Right kidney (tissue), 1 donor: ENCODE data around the gene CDON.

Experiments used
- DNase-seq: peaks from one replicate; pipeline ENCODE4 v3.0.0-alpha.2; 2016

Gene CDON

DNA sequence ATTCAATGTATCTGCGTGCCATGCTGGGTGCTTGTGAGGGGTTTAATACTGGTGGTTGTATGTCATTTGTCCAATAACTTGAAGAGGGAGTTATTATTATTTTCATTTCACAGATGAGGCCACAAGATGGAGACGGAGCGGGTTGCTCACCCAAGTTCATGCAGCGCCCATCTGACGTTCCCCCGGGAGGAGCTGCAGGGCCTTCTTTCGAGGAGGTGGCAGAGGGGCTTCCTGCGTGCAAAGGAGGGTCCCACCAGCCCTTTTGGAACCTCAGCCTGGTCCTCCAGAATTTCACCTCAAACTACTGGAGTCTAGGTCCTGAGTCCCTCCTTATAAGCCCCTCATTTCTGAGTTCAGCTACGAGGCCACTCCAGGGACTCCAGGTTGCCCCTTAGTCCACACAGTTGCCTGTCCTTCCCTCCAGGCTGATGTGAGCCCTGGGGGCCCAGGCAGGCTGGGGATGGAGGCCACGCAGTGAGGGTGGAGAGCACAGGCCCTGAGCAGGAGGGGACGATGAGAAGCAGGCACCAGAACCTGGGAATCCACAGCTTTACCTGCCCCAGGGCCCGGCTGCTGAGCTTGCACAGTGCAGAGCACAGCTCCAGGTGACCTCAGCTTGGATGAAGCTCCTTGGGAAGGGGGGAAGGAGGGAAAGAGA lies 119.8 kb downstream of the CDON start:
- no peak for DNase-seq

DNA sequence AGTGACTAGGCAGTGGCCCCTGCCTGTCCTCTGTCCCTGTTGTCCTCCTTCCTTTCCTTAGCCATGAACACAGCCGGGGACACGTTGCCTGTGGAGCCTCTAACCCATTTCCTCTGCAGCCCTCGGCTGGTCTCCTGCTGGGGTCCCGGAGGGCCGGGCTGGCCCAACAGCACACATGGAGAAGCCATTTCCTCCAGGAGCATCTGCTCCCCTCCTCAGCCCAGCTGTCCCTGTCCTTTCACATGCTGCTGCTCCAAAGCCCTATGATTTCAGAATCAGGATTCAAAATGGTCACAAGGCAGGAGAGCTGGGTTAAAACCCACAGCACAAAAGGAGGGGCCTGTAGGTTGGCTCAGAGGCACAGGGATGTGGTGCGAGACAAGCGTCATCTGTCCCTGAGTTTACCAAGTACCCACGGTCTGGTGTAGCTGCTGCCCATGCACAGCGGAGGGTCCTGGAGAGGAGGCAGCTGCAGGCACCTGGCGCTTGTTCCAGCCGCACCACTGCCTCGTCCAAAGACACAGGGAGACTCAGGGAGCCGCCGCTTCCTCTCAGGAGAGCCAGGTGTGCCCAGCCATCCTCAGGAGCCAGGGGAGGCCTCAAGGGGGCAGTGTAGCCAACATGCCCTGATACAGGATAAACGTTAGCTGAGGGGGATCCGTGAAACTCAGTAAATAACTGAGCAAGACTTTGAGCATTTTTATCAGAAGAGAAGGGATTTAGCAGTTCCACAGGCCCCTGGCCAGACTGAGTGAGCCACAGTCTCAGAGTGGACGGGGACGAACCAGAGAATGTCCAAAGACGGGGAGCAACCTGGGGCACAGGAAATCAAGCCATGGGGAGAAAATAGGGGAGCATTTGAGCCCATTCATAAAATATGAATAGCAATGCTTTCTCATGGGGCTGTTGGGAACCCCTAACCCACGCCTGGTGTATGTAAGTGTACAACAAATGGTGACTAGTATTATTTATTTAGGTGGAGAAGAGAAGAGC lies 120.8 kb downstream of the CDON start:
- peak; percentile 48 for DNase-seq

DNA sequence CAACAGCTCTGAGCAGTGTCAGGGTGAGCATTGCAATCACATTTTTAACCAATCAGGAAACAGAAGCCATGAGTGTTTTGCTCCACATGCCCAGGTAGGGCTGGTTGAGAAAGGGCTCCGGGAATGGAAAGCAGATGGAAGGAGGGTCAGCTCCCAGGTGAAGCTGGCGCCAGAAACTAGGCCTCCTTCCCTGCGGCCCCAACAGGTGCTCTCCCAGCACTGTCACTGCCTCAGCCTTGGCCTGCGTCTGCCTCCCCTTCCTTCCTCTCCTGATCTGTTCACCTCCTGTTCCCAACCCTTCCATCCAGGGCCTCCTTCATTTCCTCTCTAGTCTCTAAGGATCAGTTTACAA lies 121.4 kb downstream of the CDON start:
- no peak for DNase-seq

DNA sequence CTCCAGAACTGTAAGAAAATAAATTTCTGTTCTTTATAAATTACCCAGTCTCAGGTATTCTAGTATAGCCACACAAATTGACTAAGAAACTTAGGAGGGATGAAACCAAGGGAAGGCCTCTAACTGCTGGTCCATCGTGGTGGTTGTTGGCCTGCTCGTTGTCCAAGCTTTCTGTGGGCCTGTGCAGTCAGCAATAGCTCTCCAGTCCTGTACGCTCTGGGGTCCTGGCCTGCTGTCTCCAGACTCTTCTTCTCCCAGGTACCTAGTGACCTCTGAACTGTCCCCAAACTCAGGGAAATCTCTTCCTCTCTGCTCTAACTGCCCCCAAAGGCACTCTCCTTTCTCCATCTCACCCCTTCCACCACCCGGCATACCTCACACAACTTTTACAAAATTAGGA lies 122.5 kb downstream of the CDON start:
- no peak for DNase-seq

DNA sequence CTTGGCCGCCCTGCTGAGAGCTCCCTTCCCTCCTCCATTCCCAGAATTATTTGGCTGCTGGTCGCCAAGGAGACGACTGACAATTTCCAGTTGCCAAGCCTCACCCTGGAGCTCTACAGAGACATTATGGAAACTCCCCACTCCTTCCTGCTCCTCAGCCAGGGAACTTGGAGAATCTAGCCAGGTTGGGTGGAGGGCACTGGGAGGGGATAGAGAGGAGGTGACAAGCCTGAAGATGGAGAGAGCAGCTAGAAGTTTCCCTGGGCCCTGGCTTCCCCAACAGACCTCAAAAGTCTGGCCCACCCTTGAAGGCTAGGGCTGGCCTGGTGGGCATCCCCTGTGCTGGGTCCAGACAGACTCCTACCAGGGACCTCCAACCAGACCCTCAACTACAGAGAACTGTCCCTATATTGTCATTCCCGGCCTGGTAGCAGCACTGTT lies 123.6 kb downstream of the CDON start:
- DNase-seq, result no peak

DNA sequence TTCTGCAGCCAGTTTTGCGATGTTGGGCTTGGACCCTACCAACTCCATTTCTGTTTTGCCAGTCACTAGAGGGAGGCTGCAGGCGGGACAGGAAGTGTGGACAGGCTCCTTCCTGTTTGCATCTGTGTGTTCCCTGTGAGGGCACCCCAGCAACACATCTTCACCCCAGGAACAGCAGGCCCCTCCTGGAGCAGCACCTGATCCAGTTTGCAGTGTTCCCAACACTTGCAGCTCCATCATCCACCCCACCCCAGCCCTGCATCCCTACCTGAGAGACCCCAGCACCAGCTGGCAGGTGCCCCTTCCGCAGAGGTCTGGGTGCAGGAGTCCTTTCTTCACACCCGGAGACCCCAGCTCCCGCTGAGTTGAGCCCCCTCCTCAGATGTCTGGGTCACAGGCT lies 124.2 kb downstream of the CDON start:
- no peak for DNase-seq

DNA sequence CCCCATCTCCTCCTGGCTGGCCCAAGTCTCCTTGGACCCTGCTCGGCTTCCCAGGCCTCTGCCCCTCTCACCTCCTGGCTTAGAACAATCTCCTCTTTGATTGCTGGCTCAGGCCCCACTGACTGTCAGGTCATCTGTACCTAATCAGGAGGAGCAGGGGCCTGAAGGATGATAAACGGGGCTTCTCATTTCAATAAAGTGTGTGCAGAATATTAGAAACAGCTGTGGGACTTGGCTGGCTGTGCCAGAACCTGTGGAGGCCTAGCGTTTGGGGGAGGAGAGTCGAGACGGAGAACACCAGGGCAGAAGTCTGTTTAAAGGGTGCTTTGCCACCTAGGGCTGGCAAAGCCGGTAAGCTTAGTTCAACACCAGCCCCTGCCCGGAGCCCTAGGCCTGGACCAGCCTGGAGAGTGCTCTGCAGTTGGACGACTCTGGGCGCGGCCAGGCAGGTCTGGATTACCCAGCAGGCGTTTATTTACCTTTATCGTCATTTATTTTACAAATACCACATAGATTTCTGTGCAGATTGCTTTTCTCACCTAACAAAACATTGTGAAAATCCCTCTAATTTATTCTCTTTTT lies 127.0 kb downstream of the CDON start:
- DNase-seq, result no peak

DNA sequence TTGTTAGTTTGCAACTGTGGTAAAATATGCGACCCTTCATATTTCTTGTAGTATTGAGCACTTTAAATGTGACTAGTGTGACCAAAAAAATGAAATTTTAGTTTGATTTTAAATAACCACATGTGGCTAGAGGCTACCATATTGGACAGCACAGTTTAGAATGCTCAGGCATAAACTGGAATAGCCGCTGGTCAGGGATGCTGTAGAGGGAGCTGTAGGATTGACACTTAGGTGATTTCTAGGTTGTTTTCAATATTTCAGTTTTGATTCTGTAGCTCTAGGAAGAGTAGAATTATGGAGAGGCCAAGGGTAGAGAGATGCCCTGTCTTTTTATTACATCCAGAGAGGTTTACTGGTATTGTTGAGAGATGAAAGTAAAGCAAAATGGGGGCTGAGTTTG lies 127.6 kb downstream of the CDON start:
- DNase-seq, result no peak

DNA sequence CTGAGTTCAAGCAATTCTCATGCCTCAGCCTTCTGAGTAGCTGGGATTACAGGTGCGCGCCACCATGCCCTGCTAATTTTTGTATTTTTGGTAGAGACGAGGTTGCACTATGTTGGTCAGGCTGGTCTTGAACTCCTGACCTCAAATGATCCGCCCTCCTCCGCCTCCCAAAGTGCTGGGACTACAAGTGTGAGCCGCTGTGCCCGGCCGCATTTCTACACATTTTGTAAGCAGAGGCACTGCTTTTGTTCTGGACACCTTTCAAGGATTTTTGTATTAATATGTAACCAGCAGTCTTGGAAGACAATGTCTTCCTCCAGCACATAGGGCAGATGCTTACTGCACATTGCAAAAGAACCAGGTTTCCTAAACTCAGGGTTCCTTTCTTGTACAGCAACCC lies 128.2 kb downstream of the CDON start:
- DNase-seq, result no peak

DNA sequence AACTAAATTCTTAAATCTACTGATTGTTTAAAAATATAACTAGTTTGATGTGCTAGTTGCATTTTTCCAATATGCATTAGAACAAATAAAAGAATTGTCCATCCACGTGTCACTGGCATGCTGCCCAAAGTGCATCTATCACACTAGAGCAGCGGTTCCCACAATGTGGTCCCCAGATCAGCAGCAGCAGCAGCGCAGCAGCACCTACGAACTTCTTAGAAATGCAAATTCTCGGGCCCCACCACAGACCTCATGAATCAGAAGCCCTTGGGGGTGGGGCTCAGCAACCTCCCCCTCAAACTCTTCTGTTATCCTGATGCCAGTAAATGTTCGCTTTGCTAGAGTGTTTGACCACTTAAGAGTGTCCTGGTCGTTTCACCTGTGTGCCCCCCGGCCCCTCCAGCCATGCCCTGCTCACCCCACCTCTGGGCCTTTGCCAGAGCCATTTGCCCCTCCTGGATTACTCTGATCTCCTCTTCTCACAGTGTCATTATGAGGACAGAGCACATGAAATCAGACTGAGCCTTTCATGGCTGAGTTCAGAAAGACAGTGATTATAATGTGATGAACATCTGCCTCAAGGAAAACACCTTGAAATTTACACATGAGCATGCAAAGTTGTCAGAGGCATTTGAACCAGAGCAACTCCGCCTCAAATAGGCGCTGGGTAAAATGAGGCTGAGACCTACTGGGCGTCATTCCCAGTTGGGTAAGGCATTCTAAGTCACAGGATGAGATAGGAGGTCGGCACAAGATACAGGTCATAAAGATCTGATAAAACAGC lies 129.4 kb downstream of the CDON start:
- DNase-seq, result no peak

DNA sequence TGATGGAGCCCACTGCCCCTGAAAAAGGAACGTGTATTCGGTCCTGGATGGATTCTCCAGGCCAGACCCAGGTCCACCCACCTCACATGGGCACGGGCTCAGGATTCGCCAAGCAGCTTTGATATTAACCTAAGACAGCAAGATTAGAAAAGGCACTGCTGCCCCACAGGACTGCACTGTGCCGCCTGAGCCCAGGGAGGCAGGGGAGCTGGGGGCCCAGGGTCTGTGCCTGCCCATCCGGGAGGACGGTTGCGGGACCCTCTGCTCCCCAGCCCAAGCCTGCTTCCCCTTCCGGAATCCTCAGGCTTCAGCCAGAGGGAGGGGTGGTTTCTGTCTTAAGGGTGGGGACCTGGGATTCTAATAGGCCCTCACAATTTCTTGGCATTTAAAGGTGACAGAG lies 130.4 kb downstream of the CDON start:
- DNase-seq, result no peak

DNA sequence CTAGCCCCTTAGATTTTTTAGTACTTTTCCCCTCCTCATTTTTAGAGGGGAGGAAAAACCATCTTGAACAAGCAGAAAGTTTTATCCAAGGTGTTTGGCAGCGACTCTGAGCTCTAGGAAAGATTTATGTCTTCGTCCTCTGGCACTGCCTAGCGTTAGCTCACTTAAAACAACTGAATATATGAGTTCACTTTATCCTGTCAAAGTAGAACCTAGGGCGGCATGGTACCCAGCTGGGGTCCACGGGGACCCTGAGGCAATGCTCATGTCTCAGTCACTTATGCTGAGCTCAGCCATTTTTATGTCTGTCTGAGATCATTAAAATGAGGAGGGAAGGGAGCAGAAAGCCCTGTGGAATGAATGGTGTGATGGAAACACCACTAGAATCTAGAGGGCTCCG lies 131.0 kb downstream of the CDON start:
- no peak for DNase-seq

DNA sequence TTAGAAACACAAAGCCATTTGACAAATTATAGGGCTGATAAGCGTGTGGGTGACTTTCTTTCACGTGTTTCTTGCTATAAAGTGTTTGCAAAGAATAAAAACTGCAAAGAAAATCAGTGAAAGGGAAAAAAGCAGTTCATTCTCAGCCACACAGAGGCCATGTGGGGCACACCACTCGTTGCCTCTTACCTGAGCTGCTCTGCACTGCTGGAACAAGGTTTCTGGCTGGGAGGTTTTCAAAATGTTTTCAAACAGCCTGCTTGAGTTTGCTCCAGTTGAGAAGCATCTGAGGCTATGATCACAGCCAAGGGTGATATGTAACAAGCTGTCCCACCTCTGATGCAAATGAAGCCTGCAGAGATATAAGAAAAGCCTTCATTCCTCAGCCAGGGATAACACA lies 131.6 kb downstream of the CDON start:
- no peak for DNase-seq

DNA sequence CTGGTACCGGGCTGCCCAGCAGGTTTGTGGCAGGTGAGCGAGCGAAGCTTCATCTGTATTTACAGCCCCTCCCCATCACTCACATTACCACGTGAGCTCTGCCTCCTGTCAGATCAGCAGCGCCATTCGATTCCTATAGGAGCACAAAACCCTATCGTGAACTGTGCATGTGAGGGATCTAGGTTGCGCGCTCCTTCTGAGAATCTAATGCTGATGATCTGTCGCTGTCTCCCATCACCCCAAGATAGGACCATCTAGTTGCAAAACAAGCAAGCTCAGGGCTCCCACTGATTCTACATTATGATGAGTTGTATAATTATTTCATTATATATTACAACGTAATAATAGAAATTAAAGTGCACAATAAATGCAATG lies 132.6 kb downstream of the CDON start:
- no peak for DNase-seq

DNA sequence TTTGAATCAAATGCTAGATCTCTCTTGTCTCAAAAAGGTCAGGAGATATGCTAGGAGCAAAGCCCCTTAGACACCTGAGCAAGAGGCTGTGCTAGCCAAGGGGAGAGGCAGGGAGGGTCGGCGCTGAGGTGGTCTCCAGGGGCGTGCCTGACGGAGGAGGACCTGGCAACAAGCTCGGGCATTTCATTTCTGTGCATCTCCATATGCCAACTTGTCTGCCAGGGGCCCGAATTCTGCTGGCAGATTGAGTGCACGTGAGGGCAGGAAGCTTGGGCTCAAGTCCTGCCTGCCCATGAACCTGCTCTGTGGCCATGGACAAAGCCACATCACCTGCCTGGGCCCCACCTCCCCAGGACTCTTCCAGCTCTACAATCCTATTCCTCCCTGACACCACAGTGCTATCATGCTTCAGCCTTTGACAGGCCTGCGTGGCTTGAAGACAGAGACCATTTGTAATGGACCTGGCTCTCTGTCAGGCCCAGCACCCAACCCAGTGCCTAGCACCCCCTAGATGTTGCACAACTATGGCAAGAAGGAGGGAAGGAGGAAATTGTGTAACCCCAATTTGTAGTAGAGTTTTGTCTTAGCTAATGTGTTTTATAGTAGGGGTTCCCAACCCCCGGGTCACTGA lies 133.1 kb downstream of the CDON start:
- no peak for DNase-seq

DNA sequence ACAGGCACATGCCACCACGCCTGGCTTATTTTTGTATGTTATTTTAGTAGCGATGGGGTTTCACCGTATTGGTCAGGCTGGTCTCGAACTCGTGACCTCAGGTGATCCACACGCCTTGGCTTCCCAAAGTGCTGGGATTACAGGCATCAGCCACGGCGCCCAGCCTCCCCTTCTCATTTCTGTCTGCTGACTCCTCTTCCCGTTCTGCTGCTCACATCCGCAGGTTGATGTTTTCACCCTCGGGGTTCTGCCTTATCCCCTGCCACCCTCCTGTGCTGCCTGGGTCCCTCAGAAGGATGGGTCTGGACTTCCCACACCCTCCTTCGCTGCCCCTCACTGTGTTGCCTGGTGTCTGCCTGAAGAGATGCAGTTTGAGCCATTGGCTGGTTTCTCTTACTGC lies 136.0 kb downstream of the CDON start:
- DNase-seq, result no peak

DNA sequence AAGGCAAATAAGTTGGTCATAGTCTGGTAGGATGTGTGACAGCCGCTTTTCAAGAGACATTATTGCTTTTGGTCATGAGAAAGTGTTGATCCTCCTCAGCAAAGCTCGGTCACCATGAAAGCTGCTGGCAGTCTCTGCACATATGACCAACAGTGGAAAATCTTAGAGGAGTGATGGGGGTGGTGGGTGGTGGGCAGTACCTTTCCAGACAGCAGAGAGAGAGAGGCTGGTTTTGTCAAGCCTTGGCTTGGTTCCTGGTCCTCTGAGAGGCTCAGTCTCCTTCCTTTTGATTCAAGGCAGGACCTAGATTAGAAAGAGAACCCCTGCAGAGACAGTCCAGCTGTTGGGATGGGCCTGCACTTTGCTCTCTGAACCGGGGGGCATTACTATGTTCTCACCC lies 136.9 kb downstream of the CDON start:
- no peak for DNase-seq

DNA sequence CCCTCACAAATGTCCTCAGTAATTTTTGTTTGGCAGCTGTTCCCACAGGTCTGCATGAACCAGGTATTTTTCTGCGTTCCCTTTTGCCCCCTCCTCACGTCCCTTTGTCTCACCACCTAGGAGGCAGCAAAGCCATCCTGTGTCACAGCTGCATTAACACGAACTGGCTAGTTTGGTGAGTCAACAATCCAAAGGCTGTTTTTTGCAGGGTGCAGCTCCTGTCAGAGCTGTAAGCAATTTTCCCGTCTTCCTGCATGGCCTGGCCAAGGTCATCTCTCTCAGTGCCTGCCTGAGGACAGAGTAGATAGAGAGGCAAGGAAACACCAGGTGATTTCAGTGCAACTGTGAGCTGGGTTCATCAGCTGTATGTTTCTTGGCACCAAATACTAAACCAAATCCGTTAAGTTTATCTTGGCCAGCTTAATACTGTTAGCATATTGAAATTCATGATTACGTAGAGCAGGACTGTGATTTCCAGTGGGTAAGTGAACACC lies 137.4 kb downstream of the CDON start:
- no peak for DNase-seq

DNA sequence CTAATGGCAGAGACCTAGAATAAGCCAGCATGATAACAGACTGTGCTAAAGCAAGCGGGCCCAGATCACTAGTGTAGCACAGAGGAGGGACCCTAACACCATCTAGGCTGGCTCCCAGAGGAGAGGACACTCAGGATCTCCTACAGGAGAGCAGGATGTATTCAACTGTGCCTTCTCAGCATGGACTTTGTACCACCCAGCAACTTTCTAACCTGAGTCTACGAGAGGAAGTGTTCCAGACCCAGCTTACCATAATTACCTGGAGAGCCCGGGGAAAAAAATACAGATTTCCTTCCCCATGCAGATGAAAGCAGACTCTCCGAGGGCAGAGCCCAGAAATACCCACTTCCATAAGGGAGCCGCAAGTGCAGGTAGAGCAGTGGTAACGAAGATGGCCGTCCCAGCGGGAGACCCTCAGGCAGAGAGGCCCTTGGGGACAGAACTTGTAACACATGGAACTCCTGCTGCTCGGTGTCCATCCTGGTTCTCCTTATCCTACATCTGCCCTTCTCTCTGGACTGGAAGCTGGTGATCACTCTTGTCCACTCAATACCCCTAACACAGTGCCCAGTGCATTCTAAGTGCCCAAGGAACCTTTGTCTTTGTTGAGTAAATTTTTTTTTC lies 138.2 kb downstream of the CDON start:
- DNase-seq, result no peak

DNA sequence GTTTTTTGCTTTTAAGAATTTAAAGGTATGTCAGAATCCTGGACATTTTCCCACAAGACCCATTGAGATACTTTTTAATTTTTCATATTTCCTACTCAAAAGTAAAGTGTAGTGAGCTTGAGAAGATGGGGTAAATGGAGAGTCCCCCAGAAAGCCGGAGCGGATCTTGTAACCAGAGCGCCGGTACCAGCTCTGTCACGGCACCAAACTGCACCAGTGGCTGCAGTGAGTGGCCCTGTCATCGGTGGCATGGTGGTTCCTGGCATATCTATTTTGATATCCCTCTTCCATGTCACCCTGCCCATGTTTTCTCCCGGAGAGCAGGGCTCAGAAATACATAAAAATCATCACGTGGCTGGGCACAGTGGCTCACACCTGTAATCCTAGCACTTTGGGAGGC lies 139.0 kb downstream of the CDON start:
- DNase-seq, result no peak

DNA sequence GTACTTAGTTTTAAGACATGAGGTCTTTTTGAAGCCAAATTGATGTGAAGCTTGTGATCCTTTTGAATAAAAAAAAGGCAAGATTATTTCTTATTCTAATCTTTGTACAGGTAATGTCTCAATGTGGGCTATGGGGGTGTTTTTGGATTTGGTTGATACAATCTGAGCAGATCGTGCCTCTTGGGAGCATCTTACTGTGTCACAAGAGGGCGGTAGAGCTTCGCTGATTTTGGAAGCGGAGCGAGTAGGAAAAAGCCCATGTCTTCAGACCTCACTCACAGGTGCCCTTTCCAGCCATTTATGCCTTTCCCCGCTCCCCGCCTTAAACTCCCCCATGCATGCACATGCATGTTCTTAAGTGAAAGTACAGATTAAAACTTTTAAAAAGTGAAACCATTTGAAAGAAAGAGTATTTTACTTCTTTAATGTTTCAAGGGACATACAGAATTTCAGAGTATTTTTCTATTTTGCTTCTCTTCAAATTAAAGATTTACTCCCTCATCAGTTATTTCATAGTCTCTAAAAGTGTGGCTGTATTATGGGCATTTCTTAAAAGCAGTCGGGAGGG lies 139.6 kb downstream of the CDON start:
- peak; percentile 28 for DNase-seq
